GM18873 (cell line): ENCODE results near the gene LRRC73.
"Not testable (repeated sequence)": the region's sequence is repeated elsewhere in the genome, so short reads cannot be mapped to it uniquely, and the experiment has no call there.

Experiments
- ATAC-seq: cut with Tn5 transposase; IDR thresholded peaks from one replicate; pipeline ENCODE4 v1.9.1; 2021; ENCODE audit warnings: mild to moderate bottlenecking, moderate library complexity, moderate number of reproducible peaks; ENCODE audit not compliant: unreplicated experiment, low FRiP score

LRRC73 gene

DNA sequence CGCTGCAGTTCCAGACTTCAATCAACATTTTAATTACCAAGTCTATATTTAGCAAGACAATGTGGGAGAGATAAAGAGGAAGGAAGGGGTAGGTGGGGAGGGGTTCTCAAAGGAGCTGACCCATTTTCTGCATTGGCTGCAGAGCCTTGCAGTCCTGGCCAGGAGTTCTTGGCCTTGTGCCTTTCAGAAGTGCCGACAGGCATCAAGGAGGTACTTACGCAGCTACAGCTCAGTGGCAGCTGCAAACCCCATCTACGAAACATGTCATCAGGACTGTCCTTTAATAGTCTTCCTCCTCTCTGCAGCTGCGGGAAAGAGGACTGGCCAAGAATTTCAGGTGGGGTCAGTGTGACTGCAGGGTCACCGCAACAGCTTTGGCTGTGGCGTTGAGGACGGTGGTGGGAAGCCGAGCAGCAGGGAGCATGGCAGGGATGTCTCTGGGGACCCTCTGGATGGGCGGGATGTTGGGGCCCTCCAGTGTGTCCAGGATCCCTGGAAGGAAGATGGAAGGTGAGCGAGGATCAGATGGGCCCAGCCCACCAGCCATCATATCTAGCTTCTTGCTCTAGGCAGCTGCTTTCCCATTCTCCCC is 1.8 kb upstream of the LRRC73 start:
- no peak for ATAC-seq

DNA sequence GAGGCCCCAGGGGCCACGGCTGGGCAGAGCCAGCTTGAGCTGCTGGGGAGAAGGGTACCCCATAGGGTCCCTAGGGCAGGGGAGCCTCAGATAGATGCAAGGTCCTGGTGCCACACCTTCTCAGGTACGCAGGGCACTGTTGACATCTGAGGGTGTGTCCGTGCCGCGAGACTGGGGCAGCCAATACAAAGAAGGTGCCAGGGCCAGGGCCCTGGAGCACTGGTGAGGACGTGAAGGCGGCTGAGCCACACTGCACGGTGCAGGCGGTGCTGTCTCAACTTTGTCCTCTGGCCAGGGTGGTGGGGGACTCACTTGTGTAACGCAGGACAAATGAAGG is 649 bp upstream of the LRRC73 start:
- no peak for ATAC-seq

DNA sequence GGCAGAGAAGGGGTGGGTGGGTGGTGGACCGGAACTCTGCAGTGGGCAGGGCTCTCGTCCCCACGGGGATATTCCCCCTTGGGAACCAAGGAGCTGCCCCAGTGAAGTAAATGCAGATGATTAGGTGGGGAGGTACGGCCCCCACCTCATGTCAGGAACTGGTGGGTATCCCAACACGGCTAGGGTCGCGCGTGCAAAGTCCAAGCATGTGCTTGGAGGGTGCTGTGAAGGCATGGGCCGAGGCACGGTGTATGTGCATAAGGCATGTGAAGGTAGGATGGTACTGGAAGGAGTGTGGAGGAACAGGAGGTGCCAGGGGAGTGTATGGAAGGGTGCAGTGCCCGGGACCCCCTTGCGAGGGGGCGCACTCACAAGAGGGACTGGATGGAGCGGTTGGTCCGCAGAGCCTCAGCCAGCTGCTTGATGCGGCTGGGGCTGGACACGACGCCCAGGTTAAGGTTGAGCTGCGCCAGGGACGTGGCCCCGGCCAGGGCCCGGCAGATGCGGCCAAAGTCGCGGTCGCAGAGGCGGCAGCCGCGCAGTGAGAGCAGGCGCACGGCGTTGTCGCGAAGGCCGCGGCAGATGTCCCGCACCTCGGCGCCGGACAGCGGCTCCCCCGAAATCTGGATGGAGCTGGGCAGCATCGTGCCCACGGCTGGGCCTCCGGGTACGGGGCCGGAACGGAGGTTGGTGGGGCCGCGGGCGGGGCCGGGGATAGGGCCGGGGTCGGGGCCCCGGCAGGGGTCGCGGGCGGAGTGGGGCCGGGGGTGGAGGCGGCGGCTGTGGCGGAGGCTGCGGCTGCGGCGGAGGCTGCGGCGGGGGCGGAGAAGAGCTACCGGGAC is 783 bp downstream of the LRRC73 start:
- no peak for ATAC-seq

DNA sequence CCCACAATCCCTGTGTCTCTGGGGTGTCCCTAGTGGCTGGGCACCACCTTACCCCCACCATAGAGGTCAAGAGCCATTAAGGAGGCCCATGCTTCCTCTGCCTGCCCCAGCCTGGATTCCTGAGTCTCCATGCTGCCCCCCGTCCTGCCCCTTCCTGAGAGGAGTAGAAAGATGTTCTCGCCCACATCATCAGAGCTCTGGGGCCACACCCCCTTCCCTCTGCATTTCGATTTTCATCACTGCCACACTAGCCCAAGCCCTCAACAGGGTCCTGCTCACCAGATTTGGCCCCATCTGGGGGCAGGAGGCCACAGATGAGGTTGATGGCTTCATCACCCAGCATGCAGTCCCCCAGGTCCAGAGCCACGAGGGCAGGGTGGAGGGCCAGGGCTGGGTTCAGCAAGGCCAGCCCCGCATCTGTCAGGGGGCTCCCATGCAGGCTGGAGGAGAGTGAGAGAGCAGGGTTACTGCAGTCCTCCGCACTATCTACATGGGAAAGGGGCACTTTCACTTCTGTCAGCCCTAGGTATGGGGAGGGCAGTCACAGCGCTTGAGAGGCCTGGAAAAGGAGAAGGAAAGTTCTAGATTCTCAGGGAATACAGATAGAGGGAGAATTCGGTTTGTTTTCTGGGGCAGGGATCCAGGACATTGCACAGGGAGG is 1.5 kb downstream of the LRRC73 start:
- ATAC-seq, result no peak

DNA sequence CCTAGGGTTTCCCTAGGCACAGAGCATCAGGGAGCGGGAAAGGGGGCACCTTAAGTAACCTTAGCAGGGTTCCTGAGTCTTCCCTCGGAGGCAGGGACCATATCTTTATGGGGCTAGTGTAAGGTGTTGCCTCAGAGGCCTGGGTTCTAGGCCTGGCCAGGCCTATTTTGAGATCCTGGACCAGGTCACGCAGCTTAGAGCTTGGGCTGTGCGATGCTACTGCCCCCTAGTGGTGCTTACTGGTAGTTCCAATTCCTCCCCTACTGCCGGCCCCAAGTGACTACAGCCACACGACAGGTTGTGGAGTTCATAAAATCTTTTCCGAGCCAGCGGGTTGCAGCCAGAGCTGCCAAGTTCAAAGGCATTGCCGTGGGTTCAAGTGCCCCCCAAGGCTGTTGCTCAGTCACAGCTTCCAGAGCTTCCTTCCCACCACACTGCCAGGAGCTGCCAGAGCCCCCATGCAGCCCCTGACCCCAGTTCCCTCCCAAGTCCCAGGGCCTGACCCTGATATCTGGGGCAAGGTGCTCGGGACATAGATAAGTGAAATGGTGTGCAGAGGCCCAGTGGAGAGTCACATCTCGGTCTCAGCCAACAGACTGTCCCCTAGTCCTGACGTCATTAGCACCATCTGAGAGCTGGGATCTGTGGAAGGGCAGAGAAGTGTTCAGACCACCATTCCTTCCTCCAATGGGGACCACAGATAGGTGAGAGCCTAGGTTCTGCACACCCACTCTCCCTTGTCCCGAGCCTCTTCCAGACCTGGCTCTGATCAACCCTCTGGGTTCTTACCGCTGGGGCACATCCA is 3.3 kb downstream of the LRRC73 start:
- no peak for ATAC-seq

DNA sequence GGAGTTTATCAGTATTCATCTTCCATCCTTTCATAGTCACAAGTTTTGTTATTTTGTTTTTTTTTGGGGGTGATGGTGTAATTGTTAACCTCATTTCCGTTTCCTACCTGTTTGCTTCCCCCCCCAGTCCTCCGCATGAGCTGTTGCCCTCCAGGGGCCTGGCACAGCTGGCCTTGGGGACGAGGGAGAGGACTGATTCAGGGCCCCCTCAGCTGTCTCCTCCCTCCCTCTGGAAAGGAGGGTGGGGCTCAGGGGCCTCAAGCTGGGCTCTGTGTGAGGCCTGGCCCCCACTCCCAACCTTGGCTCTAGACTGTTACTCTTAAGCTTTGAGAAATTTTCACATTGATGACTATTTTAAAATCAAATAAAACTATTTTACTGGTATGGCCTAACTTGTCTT is 4.0 kb downstream of the LRRC73 start:
- ATAC-seq, result no peak

DNA sequence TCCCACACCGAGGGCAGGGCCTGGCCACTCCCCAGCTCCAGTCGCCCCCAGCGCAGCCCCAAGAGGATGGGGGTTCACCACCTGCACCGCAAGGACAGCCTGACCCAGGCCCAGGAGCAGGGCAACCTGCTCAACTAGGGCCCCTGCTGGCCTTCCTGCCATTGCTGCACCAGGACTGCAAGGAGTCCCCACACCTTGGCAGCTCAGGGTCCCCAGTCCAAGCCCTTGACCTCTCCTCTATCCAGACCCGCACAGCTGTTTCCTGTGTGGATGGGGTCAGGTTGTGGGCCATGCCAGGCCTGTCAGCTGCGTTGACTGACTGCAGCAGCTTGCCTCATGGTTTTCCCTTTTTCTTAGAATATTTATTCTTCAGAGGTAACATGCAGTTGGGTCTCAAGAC is 4.4 kb downstream of the LRRC73 start:
- no peak for ATAC-seq

DNA sequence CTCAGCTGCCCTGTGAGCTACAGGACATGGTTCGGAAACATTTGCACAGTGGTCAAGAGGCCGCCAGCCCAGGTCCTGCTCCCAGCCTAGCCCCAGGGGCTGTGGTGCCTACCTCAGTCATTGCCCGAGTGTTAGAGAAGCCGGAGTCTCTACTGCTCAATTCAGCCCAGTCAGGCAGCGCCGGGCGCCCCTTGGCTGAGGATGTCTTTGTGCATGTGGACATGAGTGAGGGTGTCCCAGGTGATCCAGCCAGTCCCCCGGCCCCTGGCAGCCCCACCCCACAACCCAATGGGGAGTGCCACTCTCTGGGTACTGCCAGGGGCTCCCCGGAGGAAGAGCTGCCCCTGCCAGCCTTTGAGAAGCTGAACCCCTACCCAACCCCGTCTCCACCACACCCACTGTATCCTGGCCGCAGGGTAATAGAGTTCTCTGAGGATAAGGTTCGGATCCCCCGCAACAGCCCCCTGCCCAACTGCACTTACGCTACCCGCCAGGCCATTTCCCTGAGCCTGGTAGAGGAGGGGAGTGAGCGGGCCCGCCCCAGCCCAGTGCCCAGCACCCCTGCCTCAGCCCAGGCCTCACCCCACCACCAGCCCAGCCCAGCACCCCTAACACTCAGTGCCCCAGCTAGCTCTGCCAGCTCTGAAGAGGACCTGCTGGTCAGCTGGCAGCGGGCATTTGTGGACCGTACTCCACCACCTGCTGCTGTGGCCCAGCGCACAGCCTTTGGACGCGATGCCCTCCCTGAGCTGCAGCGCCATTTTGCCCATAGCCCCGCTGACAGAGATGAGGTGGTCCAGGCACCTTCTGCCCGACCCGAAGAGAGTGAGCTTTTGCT is 5.2 kb downstream of the LRRC73 start:
- ATAC-seq, result no peak

DNA sequence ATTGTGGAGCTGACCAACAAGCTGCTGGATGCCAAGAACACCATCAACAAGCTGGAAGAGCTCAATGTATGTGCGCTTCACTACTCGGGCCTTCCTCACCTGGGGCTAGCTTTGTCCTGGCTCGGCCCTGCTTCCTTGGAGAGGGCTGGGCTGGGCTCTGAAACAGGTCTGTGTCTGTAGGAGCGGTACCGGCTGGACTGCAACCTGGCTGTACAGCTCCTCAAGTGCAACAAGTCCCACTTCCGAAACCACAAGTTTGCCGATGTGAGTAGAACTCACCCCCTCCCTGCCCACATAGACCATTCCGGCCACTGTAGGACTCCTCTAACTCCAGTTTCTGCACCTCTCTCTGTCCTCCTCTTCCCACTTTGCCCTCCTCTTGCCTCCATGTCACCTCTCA is 6.7 kb downstream of the LRRC73 start:
- no peak for ATAC-seq

DNA sequence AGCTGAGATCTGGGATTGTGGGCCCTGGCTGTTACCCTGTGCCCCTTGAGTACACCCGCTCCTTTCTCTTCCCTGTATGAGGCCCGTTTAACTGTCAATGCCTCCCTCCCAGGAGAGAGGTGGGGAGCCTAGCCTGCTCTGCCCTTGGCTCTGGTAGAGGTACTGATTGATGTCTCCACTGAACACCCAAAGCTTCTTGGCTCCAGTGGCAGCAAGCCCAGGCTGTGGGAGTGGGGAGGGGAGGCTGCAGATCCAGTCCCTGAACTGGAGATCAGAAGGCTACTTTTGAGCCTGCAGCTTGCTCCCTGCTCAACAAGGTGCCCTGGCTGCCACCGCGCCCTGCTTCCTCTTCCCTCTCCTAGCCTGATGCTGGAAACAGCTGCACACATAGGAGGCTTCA is 7.5 kb downstream of the LRRC73 start:
- ATAC-seq, result no peak

DNA sequence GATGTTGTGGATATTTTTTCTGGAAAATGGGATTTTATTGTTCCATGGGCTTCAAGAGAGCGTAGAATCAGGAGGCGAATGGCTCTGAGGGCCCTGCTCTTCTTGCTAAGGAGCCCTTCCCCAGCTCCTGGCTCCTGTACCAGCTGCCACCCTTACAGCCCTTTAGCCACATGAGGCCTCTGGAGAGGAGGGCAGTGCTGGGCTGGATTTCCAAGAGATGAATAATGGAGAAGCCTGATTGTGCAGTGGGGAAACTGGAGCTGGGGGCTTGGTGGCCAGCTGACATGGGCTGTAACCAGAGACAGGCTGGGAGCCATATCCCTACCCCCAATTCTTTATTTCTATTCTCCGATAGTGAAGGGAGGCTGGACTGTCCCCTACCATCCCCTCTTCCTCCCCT is 9.2 kb downstream of the LRRC73 start:
- ATAC-seq, result no peak

DNA sequence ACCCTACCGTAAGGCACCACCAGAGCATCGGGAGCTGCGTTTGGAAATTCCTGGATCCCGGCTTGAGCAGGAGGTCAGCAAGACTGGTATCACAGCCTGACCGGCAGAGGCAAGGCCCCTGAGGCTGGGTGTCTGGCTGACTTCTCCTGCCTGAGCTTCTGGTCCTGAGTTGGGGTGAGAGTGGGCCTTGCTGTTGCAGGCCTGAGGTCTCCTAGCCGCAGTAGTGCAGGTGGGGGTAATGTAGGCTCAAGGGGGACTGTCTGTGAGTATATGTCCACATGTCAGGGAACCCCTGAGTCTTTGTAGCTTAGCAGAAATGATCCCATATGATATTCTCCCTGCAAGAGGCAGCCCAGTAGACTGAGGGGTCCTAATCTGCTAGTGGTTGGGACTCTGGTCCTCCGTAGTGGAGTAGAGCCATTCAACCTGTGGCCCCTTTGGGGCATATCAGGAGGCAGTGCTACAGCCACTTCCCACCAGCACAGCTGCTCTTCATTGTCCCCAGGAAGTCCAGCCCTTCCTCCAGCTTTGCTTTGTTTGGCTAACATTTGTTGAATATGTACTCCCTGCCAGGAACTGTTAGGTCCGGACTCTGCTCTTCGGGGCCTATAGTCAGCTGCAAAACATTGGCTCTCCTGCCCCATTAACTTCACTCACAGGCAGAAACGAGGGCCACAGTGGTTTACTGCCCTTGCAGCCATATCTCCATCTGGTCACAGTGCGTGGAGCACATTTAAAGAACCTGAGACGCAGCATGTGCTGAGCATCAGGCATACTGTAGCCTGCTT is 10.9 kb downstream of the LRRC73 start:
- no peak for ATAC-seq

DNA sequence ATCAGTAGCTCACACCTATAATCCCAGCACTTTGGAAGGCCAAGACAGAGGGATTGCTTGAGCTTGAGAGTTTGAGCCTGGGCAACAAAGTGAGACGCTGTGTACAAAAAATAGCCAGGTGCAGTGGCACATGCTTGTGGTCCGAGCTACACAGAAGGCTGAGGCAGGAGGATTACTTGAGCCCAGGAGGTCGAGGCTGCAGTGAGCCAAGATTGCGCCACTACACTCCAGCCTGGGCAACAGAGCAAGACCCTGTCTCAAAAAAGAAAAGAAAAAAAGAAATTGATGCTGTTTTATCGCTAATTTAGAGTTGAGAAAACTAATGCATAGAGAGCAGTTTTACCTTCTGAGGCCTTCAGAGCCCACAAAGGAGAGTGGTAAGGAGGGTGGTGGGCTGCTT is 11.9 kb downstream of the LRRC73 start:
- not testable (repeated sequence) for ATAC-seq

DNA sequence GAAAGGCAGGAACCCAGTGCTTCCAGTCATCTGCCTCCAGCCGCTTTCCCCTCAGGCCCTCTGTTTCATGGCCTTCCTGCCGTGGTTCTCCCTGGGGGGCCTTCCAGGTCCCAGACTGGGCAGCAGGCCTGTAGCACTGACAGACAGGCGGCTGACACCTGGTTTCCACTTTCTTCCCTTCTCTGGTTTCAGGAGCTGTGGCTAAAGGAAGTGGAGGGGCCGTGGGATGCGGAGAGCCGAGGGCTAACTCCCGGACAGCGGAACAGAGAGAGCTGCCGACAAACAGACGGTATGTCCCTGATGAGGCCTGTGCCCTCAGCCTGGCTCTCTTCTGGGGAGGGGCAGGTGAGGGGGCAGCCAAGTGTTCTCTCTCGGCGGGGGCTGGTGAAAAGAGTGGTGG is 12.5 kb downstream of the LRRC73 start:
- no peak for ATAC-seq

DNA sequence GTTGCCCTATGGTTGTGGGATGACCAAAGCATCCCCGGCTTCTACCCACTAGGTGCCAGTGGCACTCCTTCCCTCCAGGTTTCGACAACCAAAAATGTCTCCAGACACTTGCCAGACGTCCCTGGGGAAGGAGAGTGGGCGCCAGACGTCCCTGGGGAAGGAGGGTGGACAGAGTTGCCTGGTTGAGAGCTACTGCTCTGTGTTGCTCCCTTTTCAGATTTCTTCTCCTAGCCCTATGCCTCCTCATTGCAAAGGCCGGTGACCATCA is 13.1 kb downstream of the LRRC73 start:
- no peak for ATAC-seq

DNA sequence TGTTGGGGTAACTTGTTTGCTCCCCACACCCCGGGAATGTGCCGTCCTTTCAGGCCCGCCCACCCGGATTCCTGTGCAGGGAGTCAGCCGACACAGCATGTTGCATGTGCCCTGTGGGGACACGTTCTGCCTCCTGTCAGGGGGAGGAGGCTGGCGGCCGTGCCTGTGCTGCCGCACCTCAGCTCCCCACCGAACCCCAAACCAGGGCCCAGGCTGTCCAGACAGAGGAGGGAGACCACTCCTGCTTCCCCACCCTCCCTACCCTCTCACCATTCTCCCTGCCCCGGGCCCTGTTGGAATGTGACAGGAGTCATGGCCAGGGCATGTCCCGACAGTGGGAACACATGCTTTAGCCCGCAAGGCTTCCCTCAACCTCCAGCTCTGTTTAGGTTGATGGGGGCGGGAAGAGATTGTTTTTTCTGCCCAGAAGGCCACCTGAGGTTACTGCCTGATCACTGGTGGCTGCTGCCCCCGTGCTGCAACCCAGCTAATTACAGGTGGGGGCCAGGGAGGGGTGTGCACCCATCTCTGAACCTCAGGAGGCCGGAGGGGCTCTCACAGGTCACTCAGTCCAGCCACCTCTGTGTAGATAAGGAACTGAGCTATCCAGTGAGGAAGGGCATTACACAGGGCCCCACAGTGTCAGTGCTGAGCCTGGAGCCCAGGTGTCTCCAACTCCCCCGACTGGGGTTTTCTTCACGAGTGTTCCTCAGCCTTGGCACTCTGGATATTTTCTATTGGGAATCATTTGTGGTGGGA is 13.6 kb downstream of the LRRC73 start:
- no peak for ATAC-seq

DNA sequence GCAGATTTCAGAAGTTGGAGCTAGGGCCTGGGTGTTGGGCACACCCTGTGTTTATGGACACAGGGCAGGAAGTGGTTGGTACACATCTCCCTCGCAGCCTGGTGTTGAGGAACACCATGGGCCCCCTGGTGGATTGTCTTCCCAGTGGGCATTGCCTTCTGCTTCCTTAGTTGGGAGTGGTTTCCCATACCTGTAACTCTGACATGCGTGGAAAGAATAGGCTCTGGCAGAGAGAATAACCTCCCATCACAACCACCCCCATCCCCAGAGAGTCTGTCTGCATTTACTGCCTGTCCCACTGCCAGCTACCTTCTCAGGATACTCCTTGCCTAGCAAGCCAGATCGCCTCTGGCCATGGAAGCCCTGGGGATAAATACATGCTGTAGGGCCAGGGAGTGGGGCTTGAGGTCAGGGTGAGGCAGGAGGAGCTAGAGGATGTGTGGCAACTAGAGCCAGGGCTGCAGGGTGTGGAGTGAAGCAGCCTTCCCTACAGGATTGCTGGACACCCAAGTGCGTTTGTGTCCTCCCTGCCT is 14.7 kb downstream of the LRRC73 start:
- ATAC-seq, result no peak

DNA sequence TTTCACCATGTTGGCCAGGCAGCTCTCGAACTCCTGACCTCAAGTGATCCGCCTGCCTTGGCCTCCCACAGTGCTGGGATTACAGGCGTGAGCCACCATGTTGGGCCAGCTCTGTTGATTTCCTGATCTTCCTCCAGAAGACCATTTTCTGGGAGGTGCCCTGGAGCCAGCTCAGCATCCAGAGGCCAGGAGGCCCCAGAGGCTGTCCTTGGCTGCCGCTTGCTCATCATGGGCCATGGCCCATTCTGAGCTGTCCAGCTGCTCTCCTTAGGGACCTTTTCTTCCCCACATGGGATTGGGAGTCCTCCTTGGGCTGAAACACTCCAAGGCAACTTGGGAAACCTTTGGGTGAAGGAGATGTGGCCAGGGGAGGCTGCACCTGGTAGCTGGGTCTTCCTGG is 15.4 kb downstream of the LRRC73 start:
- no peak for ATAC-seq

DNA sequence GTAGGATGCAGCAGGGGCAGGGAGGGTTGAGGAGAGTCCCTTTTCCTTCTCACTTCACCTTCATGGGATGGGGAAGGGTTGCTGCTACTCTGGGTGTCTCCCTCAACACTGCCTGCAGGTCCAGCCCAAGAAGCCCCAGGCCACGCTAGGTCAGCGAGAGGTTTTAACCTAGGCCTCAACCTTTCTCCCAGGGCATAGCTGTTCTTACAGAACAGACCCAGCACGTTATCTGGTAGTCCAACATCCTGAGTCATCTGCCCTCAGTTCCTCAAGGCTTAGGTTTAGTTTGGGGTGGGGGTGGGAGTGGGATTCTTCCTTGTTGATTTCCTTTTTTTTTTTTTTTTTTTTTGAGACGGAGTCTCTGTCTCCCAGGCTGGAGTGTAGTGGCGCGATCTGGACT is 15.8 kb downstream of the LRRC73 start:
- ATAC-seq, result no peak
